Hepatocyte (in vitro differentiated cells): ENCODE measurements around the gene ZNF205.
"Not testable (repeated sequence)": the region's sequence is repeated elsewhere in the genome, so short reads cannot be mapped to it uniquely, and the experiment has no call there.

Source experiments
- EZH2 ChIP-seq: fragments of 200-600 bp; sonication (generic); IDR thresholded peaks from 2 replicates; pipeline ENCODE4 v1.6.1; 2016; ENCODE audit warnings: antibody characterized with exemption, mild to moderate bottlenecking, borderline replicate concordance
- EZH2phosphoT487 ChIP-seq: fragments of 200-600 bp; sonication (generic); IDR thresholded peaks from one replicate; pipeline ENCODE4 v1.6.1; 2018; ENCODE audit warnings: antibody characterized with exemption, mild to moderate bottlenecking, low read depth, moderate library complexity; ENCODE audit not compliant: unreplicated experiment, severe bottlenecking
- TF ChIP-seq, protein P1 (sequence below): fragments of 200-600 bp; sonication (generic); IDR thresholded peaks from 2 replicates; pipeline ENCODE4 v1.5.1; 2016; ENCODE audit warnings: antibody characterized with exemption, mild to moderate bottlenecking; ENCODE audit not compliant: poor library complexity

DNA sequence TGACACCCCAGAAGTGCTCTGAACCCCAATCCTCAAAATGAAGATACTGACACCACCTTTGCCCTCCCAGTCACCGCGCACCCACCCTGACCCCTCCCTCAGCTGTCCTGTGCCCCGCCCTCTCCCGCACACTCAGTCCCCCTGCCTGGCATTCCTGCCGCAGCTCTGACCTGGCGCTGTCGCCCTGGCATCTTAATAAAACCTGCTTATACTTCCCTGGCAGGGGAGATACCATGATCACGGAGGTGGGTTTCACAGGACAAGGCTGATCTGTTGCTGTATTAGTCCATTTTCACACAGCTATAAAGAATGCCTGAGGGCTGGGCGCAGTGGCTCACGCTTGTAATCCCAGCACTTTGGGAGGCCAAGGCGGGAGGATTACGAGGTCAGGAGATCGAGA is 30.4 kb upstream of the ZNF205 start:
- TF ChIP-seq, protein P1, sequence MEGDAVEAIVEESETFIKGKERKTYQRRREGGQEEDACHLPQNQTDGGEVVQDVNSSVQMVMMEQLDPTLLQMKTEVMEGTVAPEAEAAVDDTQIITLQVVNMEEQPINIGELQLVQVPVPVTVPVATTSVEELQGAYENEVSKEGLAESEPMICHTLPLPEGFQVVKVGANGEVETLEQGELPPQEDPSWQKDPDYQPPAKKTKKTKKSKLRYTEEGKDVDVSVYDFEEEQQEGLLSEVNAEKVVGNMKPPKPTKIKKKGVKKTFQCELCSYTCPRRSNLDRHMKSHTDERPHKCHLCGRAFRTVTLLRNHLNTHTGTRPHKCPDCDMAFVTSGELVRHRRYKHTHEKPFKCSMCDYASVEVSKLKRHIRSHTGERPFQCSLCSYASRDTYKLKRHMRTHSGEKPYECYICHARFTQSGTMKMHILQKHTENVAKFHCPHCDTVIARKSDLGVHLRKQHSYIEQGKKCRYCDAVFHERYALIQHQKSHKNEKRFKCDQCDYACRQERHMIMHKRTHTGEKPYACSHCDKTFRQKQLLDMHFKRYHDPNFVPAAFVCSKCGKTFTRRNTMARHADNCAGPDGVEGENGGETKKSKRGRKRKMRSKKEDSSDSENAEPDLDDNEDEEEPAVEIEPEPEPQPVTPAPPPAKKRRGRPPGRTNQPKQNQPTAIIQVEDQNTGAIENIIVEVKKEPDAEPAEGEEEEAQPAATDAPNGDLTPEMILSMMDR: not testable (repeated sequence)
- not testable (repeated sequence) for TF ChIP-seq EZH2, EZH2phosphoT487
